ENCODE measurements around the gene TBCE.

DNA sequence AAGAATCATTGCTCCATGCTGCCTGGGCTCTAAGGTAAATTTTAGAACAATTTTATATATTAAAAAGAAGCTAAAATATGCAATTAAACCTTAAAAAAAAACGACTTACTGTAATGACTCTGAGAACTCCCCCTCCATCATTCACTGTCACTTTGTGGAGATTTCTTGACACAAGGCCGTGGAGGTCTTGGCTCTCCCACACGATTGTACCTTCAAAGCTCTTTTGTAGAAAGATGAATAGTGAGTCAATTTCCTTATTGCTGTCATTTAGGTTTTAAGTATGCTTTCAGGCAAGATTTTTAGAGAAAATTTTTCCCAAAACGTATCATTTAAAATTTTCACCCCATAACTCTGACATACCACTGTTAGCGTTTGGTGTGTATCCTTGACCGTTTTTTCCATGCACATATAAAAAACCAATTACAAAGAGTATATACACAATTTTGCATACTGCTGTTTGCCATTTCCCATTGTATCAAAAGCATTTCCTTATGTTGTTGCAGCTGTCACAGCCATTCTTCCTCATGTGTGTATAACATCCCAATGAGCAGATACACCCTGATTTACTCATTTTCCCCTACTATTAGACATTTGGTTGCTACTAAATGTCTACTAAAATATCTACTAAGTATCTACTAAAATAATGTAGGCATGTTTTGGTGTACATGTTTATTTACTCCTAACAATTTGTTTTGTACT, 103.7 kb downstream of the TBCE start:
- TF ChIP-seq POLR2AphosphoS5 (IDR thresholded peaks at IDR 0.05; ENCODE audit: control insufficient read depth, insufficient read depth, low read depth, low read length) (no peak), CBX1 (IDR thresholded peaks at IDR 0.05; ENCODE audit: low read depth) (no peak), EZH2 (IDR thresholded peaks at IDR 0.05; ENCODE audit: borderline replicate concordance, low read depth, low read length) (no peak), RB1 (IDR thresholded peaks at IDR 0.05; ENCODE audit: low read depth) (no peak), NRF1 (conservative IDR thresholded peaks at IDR 0.05 in 1 of 2, IDR thresholded peaks at IDR 0.05 in 1 of 2) (no peak), TBP (optimal IDR thresholded peaks at IDR 0.05; ENCODE audit: low read depth, low read length) (no peak), ZNF445 (CRISPR knock-in tag; IDR thresholded peaks at IDR 0.05; ENCODE audit: low read depth) (no peak)
- TF ChIP-seq, protein P1, sequence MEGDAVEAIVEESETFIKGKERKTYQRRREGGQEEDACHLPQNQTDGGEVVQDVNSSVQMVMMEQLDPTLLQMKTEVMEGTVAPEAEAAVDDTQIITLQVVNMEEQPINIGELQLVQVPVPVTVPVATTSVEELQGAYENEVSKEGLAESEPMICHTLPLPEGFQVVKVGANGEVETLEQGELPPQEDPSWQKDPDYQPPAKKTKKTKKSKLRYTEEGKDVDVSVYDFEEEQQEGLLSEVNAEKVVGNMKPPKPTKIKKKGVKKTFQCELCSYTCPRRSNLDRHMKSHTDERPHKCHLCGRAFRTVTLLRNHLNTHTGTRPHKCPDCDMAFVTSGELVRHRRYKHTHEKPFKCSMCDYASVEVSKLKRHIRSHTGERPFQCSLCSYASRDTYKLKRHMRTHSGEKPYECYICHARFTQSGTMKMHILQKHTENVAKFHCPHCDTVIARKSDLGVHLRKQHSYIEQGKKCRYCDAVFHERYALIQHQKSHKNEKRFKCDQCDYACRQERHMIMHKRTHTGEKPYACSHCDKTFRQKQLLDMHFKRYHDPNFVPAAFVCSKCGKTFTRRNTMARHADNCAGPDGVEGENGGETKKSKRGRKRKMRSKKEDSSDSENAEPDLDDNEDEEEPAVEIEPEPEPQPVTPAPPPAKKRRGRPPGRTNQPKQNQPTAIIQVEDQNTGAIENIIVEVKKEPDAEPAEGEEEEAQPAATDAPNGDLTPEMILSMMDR (IDR thresholded peaks at IDR 0.05 in 2 of 3, conservative IDR thresholded peaks at IDR 0.05 in 1 of 3; ENCODE audit: insufficient read depth in 2 of 3, low read depth in 1 of 3, low read length in 3 of 3) = no peak
- TF ChIP-seq, protein P2, sequence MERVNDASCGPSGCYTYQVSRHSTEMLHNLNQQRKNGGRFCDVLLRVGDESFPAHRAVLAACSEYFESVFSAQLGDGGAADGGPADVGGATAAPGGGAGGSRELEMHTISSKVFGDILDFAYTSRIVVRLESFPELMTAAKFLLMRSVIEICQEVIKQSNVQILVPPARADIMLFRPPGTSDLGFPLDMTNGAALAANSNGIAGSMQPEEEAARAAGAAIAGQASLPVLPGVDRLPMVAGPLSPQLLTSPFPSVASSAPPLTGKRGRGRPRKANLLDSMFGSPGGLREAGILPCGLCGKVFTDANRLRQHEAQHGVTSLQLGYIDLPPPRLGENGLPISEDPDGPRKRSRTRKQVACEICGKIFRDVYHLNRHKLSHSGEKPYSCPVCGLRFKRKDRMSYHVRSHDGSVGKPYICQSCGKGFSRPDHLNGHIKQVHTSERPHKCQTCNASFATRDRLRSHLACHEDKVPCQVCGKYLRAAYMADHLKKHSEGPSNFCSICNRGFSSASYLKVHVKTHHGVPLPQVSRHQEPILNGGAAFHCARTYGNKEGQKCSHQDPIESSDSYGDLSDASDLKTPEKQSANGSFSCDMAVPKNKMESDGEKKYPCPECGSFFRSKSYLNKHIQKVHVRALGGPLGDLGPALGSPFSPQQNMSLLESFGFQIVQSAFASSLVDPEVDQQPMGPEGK (CRISPR knock-in tag; IDR thresholded peaks at IDR 0.05; ENCODE audit: borderline replicate concordance) = no peak
- TF ChIP-seq, protein P3, sequence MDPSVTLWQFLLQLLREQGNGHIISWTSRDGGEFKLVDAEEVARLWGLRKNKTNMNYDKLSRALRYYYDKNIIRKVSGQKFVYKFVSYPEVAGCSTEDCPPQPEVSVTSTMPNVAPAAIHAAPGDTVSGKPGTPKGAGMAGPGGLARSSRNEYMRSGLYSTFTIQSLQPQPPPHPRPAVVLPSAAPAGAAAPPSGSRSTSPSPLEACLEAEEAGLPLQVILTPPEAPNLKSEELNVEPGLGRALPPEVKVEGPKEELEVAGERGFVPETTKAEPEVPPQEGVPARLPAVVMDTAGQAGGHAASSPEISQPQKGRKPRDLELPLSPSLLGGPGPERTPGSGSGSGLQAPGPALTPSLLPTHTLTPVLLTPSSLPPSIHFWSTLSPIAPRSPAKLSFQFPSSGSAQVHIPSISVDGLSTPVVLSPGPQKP (CRISPR knock-in tag; IDR thresholded peaks at IDR 0.05) = no peak
